ENCODE data around the gene ELMOD3.

- TF ChIP-seq, protein P1, sequence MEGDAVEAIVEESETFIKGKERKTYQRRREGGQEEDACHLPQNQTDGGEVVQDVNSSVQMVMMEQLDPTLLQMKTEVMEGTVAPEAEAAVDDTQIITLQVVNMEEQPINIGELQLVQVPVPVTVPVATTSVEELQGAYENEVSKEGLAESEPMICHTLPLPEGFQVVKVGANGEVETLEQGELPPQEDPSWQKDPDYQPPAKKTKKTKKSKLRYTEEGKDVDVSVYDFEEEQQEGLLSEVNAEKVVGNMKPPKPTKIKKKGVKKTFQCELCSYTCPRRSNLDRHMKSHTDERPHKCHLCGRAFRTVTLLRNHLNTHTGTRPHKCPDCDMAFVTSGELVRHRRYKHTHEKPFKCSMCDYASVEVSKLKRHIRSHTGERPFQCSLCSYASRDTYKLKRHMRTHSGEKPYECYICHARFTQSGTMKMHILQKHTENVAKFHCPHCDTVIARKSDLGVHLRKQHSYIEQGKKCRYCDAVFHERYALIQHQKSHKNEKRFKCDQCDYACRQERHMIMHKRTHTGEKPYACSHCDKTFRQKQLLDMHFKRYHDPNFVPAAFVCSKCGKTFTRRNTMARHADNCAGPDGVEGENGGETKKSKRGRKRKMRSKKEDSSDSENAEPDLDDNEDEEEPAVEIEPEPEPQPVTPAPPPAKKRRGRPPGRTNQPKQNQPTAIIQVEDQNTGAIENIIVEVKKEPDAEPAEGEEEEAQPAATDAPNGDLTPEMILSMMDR (conservative IDR thresholded peaks at IDR 0.05): no peak
- TF ChIP-seq ZFX (IDR thresholded peaks at IDR 0.05): no peak
These were observed 72.8 kb downstream of the ELMOD3 start for GRCh38 chr2:85427300-85427835.
